Cardiac muscle cell (in vitro differentiated cells and primary cell): ENCODE data around the gene FAM110D. TPM values are rescaled to one million over a fixed set of nuclear protein-coding genes. Genes with fewer than 3 reads are reported as not detected.

Source experiments
- DNase-seq, 2 donors: peaks; one replicate each; pipeline versions ENCODE4 v3.0.0 to v3.0.0-alpha.2; 2010 to 2017; ENCODE audit warnings: low read depth in 1 of 2, low spot score in 1 of 2
- H3K27ac ChIP-seq: fragments of 200-600 bp; sonication (generic); 2 replicates; pipeline ENCODE4 v1.5.1; 2016
- H3K27me3 ChIP-seq: fragments of 200-600 bp; sonication (generic); 2 replicates; pipeline ENCODE4 v1.6.0; 2016; ENCODE audit warnings: control low read depth
- H3K36me3 ChIP-seq: fragments of 200-600 bp; sonication (generic); 2 replicates; pipeline ENCODE4 v1.5.1; 2016; ENCODE audit warnings: control low read depth
- H3K4me1 ChIP-seq: fragments of 200-600 bp; sonication (generic); 2 replicates; pipeline ENCODE4 v1.8.1; 2017; ENCODE audit warnings: low read depth, mild to moderate bottlenecking, mixed run types
- H3K4me3 ChIP-seq: fragments of 200-600 bp; sonication (generic); 2 replicates; pipeline ENCODE4 v1.5.1; 2016; ENCODE audit warnings: mild to moderate bottlenecking
- H3K9me3 ChIP-seq: fragments of 200-600 bp; sonication (generic); 2 replicates; pipeline ENCODE4 v1.5.1; 2017; ENCODE audit warnings: low read depth, mild to moderate bottlenecking, control low read depth
- CTCF ChIP-seq: IDR thresholded peaks from 2 replicates; pipeline ENCODE4 v1.5.1; 2012; ENCODE audit warnings: low read depth, mild to moderate bottlenecking, low read length
- polyA plus RNA-seq: library from polyadenylated mRNA; unstranded; fragments of >200 nt; fragmentation: Nextera tagmentation; extraction: Ambion mirVana; gene quantifications from 2 replicates; pipeline ENCODE4 v1.2.1, GENCODE V29; 2016
- total RNA-seq: library from RNA; depleted of rRNA; stranded (reverse); fragments of >200 nt; gene quantifications from 2 replicates; pipeline ENCODE4 v1.2.3, GENCODE V29; 2016

Gene FAM110D
- total RNA-seq (4.7 and 6.8 TPM in 2 replicates), polyA plus RNA-seq (8.1 and 10.9 TPM in 2 replicates)

DNA sequence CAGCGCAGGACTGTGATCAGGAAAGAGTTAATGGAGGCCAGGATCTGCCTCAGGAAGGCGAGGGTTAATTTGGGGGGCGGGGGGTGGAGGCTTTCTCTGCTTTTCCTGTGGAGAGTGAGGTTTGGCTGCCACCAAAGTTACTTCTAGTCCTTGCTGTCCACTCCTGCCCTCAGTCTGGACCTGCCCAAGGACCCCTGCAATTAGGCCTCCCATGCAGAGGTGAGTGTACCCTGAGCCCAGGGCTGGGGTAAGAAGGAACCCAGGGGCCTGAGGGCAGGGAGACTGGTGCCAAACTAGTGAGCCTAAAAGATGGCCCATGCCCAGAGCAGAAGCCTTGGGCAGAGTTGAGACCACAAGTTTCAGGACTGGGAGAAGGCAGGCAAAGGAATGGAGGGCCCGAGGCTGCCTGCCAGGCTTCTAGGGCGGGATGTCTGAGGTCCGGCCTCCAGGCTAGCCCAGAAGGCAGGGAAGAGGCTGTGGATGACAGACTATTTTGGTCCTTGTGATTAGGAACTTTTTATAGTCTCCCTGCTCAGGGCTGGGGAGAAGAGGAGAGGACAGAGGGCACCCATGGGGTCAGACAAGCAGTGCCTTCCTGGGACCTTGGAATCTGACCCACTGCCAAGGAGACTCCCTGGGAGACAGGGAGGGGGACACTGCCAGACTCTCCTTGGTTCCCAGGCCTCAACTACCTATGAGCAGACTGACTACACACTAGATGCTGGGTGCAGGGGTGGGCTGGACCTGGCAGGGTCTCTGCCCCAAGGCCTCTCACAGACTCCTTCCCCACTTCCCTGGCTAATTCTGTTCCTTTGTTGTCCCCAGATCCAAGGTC is at the start of gene FAM110D:
Gene FAM110D (plus strand): TSS at position 172 of the 835 bp plus-strand sequence. CDS start 2,213 bp downstream, outside the sequence.
- DNase-seq: peak in 1 of 2 donors; percentile 54
- H3K4me3 ChIP-seq: peak within 1 kb of the TSS; percentile 23
- H3K27me3 ChIP-seq: no peaks in the 10 kb centered on the region
- no peaks in the 10 kb centered on the region for H3K9me3 ChIP-seq
- H3K4me1 ChIP-seq: peaks cover 67% of the 10 kb centered on the region
- no peak for TF ChIP-seq CTCF
- H3K36me3 ChIP-seq: no peaks in the 10 kb centered on the region
- peak within 1 kb of the TSS; percentile 92 for H3K27ac ChIP-seq

- Histone ChIP-seq H3K4me3 (no peak overlapping the region), H3K27ac (peak overlapping the region; percentile 96)
- DNase-seq: no peak
Observed at GRCh38 chr1:26109229-26110164, 49.4 kb upstream of the FAM110D start.

DNA sequence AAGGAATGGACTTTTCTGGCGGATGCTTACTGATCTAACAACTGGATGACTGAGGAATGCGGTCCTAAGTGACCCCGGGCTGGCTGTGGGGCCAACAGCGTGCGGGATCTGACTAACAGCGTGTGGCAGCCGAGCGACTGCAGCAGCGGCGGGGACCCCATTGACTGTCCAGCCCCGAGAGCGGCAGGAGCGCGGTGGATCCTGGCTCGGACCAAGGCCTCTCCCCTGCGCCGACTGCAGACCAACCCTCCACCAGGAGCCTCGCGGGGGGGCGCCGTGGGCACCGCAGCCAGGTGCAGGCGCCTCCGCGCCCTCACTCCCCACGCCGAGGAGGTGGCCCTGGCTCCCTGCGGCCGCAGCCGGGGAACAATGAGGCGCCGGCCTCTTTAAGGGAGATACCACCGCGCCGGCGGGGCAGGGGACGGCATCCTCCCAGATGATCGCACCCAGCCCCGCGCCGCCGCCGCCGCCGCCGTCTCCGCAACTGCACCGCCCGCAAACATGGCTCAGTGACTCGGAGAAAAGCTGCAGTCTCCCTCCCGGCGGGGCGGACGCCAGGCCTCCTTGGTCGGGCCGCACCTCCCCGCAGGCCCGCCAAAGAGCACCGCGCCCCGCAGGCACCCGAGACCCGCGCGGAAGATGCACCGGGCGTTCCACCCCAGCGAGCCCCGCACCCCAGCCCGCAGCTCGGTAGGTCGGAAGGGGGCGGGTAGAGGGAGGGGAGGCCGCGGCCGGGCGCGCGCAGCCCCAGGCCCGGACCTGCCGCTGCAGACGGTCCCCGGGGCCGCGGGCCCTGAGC is 47.9 kb upstream of the FAM110D start:
- no peaks in the 10 kb centered on the region for H3K9me3 ChIP-seq
- peak overlapping the region; percentile 90 for H3K4me3 ChIP-seq
- TF ChIP-seq CTCF: no peak
- no peaks in the 10 kb centered on the region for H3K27me3 ChIP-seq
- DNase-seq: peak; percentile 75 to 88
- peak overlapping the region; percentile 96 for H3K27ac ChIP-seq
- H3K36me3 ChIP-seq: peaks cover 12% of the 10 kb centered on the region
- peaks cover 17% of the 10 kb centered on the region for H3K4me1 ChIP-seq

More at GRCh38 chr1:26109229-26110164, 49.4 kb upstream of the FAM110D start:
- Histone ChIP-seq H3K27me3 (no peaks in the 10 kb centered on the region), H3K9me3 (no peaks in the 10 kb centered on the region), H3K4me1 (peaks cover 20% of the 10 kb centered on the region), H3K36me3 (peaks cover 3% of the 10 kb centered on the region)
- no peak for TF ChIP-seq CTCF

DNA sequence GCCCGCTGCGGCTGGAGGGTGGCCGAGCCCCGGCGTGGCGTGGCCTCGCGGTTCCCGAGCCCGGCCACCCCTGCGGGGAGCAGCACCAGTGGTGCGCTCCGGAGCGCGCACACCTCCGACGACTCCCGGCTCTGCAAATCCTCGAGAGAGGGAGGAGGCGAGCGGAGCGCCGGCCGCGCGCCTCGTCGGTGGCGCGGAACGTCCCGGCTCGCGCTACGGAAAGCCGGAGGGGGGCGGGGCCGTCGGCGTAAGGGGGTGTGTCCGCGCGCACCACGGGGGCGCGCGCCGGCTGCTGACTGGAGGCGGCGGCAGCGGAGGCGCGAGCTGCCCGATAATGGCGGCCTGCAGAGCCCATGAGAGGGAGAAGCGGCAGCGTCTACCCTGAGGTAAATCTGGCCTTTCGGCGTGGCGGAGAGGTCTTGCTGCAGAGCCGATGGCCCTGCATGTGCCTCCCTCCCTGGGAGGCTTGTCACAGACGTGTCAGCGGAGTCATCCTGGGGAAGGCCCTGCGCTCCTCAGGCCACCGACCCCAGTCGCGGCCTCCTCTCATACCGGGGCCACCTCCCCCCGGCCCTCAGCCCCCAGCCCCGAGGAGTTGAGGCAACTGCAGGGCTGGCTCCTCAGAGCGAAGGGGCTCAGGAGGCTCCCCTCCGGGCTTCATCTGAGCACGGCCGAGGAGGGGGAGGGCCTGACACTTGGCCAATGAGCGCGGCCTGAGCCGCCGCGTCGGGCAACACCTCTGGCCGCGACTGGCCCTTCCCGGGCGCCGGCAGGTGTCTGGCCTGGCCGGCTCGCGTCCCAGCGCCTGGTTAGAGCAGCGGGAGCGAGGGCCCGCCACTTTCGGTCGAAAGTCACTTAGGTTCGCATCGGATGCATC is 47.1 kb upstream of the FAM110D start, which contains the start of gene PDIK1L:
Gene PDIK1L (plus strand): TSS at position 295 of the 877 bp plus-strand sequence. CDS start 2,485 bp downstream, outside the sequence.
- Histone ChIP-seq H3K4me3 (peak within 1 kb of the TSS; percentile 90), H3K27me3 (no peaks in the 10 kb centered on the region), H3K4me1 (peaks cover 17% of the 10 kb centered on the region), H3K27ac (peak within 1 kb of the TSS; percentile 96), H3K36me3 (peaks cover 12% of the 10 kb centered on the region), H3K9me3 (no peaks in the 10 kb centered on the region)
- no peak for TF ChIP-seq CTCF
- peak; percentile 95 to 98 for DNase-seq
